RPMI8226 (cell line): ENCODE data around the gene MRGPRX2.

Source experiments
- DNase-seq: peaks from one replicate; pipeline ENCODE4 v3.0.0-alpha.2; 2015

The MRGPRX2 gene

DNA sequence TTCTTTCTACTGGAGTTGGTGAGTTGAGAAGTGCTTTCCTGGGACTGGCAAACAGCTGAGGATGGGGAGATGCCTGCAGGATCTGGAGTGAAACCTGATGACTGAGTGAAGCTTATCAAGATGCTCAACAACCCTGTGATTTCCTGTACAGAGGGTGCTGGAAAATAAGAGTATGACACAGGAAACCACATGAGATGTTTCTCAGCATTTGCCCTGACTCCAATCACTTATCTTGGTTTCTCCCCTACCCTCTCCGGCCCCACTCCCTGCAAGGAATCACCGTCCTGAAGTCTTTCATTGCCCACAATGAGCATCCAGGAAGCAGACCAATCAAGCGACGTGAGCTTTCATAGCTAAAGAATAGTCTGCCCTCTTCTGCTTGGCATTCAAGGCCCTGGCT, at the start of gene MRGPRX2:
MRGPRX2 (minus strand) TSS at position 89 of the 400 bp plus-strand sequence. CDS start 4,315 bp downstream, outside the sequence.
- no peak for DNase-seq

DNA sequence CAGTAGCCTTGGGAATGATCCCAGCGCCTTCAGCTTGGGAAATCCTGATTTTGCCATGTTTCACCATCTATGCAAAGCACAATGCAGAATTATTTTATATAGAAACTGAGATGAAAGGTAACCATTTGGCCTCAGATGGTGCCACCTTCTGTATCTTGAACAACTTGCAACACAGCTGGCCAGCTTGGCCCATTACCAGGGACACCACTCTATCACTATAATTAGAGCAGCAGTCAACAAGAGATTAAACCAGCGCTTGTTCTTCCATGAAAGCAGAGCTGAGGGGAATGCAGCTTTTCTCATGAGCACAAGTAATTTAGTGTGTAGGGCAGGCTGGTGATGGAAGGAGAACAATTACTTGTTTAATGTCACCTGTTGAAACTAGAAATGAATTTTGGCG, 49.8 kb upstream of the MRGPRX2 start:
- DNase-seq, result no peak

DNA sequence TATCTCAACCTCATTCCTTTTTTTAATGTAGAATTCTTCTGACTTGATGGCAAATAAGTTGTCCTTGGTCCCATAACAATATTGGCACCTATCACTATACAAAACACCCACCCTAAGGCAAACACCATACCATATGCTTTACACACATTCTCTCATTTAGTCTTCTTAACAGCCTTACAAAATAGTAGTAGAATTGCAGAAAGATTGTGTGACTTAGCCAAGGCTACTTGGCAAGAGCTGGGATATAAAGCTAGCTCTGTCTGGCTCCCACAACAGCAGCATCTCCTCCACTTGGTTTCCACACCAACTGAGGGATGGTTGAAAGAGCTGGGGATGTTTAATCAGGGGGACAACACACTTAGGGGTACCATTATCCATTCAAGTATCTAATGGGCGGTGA, 46.6 kb upstream of the MRGPRX2 start:
- no peak for DNase-seq

DNA sequence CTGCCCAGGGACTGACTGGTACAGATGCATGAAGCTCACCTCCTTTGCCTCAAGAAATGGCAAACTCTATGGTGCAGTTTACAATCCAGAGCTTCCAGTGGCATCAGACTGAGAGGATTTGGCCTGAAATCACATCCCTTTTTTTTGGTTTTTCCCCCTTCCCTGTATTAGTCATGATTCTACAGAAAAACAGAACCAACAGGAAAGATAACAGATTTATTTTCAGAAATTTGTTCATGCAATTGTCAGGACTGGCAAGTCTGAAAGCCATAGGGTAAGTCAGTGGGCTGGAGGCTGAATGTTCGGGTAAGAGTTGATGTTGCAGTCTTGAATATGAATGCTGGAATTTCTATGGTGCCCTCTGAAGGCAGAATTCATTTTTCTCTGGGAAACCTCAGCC, 44.5 kb upstream of the MRGPRX2 start:
- no peak for DNase-seq

DNA sequence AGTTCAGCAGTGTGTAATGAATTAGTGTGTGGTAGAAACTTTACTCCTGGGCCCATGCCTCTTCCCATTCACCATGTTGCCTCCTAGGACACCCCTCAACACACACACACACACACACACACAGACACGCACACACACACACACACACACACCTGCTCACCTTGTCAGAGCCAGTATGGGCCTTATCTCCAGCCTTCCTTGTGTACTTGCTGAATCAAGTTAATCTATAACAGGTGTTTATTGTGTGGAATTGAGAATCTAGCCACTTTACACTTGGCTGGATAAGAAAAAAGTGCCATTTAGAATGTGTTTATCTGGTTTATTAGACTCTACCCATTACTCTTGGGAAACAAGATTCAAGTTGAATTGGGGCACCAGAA, 42.0 kb upstream of the MRGPRX2 start:
- no peak for DNase-seq

DNA sequence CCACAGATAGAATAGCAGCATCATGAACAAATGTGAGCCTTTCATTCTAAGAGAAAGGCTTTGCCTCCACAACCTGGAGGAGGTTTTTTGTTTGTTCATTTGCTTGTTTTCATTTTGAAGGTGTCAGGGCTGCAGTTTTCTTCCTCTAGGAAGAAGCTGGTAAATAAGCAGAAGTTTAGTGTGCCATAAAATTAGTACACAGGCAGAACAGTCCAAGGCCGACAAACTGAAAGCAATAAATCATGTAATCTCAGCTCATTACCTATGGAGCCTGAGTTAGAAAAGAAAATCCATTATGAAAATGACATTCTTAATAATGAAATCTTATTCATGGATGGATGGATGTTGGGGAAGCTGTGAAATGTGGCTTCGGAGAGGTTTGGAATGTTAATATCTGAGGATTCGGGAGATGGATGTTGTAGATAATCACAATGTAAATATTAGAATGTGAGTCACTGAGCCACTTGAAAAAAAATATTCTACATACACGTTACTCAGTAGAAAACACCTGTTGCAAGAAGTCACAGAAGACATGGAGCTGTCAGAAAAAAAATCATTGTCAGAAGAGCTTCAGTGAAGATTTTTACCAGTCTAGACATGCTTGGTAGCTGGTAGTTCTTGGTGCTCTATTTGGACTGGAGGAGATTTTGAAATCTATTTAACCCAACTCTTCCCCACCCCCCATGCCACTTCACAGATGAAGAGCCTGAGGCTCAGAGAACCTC, 41.4 kb upstream of the MRGPRX2 start:
- DNase-seq, result no peak

DNA sequence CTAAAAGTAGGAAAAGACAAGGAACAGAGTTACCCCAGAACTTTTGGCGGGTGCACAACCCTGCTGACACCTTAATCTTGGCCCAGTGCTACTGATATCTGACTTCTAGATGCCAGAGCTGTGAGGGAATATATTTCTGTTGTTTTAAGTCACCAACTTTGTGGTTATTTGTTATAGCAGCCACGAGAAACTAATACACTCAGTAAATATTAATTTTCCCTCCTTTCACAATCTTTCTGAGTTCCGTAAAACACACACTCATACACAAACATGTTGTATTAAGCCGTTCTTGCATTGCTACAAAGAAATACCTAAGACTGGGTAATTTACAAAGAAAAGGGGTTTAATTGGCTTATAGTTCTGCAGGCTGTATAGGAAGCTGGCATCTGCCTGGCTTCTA, 40.4 kb upstream of the MRGPRX2 start:
- no peak for DNase-seq

DNA sequence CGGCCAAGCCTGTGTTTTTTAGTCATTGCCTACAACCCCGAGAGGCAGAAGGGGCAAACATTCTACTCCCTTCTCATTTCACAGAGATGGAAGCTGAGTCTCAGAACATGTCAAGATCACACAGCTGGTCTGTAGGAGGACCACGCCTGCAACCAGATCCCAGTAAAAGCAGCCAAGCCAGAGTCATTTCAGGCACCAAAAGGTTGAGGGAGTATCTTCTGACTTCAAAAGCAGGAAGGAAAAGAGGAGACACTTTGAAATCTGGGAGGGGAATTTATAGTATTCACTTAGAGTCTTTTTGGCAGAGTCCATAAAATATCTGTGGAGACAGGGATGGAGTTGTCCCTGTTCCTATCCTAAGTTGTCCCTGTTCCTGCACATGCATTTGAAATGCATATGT, 38.6 kb upstream of the MRGPRX2 start:
- no peak for DNase-seq

DNA sequence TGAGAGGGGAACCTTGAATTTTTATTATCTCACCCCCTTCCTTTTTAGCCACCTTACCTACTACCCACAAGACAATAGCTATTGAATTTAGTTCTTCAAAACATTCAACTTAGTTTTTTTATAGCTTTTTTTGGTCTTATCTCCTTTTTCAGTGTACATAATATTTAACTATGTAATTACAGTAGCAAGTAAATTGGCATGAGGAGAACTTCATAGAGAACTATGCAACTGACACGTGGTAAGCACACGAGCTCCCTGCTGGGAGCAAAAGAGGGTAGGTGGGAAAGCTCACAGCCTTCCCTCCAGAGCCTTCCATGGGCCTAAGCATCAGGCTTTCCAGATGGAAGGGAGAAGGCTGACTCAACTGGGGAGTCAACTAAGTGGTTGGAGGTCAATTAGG, 34.3 kb upstream of the MRGPRX2 start:
- DNase-seq, result no peak

DNA sequence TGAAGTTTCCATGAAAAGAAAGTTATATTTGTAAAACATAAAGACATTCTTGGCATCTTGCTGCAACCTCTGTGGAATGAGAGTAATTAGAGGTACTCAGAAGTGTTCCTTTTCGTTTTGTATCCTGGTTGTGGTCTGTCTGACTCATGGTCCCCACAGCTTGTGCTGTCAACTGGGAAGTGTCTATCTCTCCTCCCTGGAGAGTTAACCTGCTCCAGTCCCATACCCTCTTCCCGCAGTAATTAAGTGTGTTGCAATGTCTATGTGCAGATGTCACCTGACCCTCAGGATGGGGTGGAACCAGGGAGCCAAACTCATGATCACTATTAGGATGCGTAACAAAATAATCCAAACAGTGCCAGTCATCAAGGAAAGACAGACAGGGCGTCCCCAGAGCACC, 33.5 kb upstream of the MRGPRX2 start:
- no peak for DNase-seq

DNA sequence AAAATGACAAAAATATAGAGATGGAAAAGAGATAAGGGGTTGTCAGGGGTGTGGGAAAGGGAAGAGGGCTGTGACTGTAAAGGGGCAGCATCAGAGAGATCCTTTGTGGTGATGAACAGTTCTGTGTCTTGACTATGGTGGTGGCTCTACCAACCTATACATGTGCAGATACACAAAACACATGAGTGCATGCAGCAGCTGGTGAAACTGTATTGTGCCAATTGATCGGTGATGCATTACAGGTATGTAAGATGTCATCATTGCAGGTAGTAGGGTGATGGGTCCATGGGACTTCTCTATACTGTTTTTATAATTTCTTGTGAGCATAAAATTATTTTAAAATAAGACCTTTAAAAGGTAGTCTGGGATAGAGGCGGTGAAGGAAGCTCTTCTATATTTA, 32.3 kb upstream of the MRGPRX2 start:
- DNase-seq, result no peak

DNA sequence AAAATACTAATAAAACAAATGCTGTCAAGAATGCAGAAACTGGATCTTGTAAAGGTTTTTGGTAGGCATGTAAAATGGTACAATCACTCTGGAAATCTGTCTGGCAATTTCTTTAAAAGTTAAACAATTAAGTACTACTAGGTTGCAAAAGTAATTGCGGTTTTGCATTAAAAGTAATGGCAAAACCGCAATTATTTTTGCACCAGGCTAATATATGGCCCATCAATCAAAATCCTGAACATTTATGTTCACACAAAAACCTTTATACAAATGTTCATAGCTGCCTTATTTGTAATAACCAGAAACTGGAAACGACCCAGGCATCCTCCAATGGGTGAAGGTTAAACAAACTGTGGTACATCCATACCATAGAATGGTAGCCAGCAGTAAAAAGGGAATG, 31.8 kb upstream of the MRGPRX2 start:
- DNase-seq, result no peak

DNA sequence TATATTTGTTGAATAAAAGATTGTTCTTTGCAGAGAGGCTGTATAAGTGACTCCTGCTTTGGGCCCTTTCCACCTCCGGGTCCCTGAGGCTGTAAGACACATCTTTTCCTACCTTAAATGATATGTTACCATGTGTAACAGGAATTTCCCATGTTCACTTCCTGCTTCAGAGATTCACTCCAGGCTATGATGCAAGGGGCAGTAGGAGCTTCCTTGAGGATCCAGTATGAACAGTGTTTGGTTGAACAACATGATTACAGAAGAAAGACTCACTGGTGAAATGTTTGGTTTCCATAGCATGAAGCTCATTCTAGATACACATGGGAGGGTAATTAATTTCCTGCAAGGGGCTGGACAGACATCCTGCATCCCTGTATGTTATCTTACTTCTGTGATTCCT, 30.8 kb upstream of the MRGPRX2 start:
- no peak for DNase-seq

DNA sequence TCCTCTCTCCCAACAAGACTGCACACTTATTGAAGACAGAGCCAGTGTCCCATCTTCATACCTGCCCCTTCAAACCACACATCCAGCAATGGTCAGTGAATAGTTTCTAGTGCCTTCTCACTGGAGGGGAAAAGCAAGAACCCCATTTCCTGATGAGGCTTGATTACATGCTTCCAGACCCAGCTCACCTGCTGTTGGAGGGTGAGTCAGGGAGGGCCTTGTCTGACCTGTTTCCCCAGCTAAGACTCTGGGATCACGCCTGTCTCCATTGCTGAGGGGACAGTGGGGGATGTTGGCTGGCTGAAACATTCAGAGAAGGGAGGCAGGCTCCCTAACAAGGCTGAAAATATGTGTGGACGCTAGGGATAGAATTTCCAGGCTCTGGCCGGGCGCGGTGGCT, 28.9 kb upstream of the MRGPRX2 start:
- no peak for DNase-seq

DNA sequence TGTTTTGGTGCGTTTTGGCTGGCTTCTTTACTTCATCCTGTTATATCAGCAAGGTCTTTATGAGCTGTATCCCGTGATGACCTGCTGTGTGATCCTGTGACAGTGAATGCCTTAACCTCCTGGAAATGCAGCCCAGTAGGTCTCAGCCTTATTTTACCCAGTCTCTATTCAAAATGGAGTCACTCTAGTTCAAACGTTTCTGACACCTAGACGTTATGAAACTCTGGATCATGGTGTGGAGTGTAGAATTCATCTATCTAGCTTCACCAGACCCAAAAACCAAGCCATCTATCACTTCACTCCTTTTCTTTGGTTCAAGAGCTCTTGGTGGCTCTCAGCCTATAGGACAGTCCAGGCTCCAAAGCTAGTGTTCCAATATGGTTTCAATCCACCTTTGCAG, 28.3 kb upstream of the MRGPRX2 start:
- DNase-seq, result no peak

DNA sequence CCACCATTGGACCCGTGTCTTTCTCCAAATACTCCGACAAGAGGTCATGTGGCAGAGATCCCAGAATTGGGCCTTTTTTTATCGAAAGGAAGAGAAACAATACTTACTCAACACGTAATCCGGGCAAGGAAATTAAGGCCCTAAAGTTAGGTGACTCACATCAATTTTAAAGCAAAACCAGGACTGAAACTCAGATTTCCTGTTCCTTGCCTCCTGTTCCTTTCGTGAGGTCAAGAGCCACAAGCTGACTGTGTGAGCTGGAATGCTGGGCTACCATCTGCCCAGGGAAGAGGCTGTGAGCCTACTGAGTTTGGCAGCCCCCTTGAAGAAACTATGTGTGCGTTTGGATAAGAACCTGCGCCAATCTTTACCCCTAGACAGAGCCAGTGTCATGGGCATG, 27.1 kb upstream of the MRGPRX2 start:
- DNase-seq, result no peak

DNA sequence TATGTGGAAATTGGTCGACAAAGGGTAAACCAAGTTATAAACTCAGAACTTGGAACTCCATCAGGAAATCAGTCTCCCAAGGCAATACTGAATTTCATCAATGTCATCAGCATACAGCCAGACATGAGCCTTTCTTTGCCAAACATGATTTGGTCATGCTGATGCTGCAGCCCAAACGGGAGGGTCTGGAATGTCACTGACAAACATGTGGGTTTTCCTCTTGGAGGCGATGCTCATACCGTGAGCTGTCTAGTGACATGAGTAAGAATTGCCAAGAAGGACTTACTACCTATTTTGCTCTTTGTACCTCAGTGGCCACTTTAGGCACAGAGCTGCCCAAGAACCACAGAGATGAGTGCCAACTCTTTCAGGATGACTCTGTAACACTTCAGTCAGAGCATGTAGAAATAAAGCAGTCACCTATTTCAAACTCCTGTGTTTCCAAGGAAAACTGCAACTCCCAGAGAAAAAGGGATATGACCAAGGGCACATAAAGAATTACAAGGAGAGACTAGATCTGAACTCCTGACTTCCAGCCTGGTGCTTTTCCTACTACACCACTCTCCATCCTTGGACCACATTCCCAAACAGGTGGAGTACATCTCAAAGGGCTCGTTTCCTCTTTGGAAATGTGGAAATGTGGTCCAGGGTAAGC, 24.3 kb upstream of the MRGPRX2 start:
- DNase-seq, result no peak

DNA sequence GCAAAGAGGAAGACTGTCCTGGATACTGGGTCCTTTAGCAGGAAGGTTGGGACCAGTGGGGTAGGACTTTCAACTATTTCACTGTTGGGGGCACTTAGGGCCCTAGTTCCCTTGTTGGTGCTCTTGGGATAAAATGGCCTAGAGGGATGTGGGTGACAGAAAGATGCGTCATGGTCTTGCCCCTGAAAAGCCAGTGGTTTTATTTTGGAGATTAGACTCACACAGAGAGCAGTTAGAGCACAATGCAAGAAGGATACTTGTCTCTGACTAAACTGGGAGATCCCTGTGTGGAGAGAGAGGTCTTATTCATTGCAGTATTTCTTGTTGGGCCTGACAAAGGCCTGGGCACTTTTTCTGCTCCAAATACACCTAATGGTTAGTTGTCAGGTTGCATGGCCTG, 22.6 kb upstream of the MRGPRX2 start:
- DNase-seq, result no peak

DNA sequence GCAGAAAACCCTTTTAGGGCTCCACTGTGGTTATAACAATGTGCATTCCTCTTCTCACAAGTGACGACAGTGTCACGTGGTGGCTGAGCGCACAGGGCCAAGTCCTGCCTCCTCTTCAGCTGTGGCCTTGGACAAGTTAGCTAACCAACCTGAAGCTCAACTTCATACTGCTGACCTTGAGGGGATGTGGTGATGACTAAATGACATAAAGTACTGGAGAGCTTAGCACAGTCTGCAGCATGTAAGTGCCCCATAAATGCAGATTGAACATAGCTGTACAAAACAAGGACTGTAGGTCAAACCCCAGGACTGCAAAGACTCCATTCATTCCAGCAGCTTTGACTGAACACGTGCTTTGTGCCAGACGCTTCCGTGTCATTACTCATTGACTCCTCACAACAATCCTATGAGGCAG, 20.1 kb upstream of the MRGPRX2 start:
- no peak for DNase-seq

DNA sequence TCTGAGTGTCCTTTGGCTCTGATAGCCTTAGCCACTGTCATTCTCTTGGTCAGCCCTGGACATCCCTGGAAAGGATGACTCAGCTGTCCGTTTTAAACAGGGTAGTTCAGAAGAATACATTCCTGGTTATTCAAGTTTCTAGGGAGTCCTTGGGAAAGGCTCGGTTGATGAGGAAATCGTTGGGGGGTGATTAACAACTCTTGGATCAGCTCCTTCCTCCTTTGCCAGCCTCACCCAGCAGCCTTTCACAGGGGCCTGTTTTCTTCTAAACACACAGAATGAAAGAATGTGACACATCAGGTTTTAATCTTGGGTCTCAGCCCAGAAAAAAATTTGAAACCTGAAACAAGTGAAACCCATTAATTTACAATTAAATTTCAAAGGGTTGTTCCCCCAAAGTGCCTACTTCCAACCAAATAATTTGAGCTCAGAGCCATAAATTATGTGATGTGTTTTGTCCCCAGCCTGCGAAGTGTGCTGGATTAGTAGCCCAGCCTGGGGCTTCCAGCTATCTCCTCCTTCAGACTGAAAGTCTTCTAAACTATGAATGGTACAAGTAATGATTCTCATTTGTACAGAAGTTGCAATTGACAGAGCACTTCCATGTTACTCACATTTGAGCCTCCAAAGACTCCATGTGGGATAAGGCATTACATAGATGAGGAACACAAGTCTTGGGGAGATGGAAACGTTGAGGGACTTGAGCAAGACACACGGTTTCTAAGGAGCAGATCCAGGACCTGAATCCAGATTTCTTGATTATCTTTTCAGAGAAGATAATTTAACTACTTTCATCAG, 19.3 kb upstream of the MRGPRX2 start:
- DNase-seq, result no peak

DNA sequence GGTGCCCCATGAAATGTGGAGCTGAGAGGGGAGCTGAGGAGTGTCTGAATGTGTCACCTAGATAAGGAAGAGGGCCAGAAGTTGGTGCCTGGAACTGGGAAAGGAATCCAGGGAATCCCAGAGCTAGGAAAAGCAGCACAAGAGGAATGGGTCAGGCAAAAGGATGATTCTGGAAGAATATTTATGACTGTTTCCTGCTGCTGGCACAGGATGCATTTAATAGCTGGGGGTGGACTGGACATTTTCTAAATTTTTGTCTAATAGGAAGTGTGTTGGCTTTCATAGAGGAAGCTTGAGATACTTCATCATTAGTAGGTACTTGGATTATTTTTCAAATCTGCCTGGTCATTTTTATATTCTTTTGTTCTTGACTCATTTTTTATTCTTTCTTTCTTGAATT, 17.4 kb upstream of the MRGPRX2 start:
- no peak for DNase-seq

DNA sequence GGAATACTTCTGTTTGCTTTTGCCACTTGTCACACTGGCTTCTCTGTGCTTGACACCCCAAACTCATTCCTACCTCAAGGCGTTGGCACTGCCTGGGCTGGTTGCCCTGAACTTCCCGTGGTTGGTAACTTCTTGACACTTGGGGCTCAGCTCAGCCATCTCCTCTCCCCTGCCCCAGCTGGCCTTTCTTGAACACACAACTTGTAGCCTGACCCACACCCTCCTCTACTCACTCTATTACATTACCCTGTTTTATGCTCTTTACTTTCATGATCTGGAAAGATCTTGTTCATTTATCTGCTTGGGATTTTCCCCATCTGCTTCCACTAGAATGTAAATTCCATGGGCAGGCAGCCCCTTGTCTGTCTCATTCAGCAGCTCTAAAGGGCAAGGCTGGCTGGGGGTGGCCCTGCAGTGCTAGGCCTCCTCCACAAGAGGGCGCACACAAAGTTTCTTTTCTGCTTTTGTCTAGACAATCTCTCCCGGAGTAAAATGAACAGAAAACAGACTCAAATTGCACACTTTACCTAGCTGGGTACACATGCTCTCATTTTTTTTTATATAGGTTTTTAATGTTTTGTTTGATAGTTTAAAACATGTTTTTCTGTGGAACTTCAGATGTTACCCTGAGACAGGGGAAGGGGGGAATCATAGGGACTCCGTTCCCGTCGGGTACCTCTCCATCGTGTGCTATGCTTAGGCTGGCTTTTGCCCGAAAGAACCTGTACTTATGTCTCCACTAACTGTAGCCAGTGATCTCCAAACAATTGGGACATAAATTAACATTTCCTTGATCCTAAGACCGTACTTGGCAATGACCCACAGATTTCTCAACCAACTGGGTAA, 16.4 kb upstream of the MRGPRX2 start:
- DNase-seq, result peak; percentile 44

DNA sequence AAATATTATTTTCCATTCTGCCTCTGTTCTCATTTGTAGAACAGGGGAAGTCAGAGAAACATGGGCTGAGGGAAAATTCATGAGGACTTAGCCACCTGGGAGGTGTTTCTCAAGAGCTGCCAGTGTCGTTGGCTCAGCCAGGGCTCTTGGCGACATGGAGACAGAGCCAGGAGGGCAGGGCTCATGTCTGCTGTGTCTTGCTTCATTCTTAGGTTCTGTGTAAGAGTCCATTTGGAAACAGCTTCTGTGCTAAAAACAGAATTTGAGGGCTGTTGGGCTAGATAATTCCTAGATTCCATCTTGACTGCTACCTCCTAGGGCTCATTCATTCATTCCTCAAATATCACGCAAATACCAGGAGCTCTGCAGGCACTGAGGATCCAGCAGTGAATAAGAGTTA, 15.1 kb upstream of the MRGPRX2 start:
- DNase-seq, result no peak
